ENCODE measurements around the gene LKAAEAR1. TPM values are rescaled to one million over a fixed set of nuclear protein-coding genes. Genes with fewer than 3 reads are reported as not detected.
A peak's percentile ranks its signal among the peaks of the same experiment; 100 is the strongest.

Gene LKAAEAR1
- polyA plus RNA-seq, 2 of the 4 experiments (the other 2 are of a cell fraction), result 0.14 to 0.56 TPM

DNA sequence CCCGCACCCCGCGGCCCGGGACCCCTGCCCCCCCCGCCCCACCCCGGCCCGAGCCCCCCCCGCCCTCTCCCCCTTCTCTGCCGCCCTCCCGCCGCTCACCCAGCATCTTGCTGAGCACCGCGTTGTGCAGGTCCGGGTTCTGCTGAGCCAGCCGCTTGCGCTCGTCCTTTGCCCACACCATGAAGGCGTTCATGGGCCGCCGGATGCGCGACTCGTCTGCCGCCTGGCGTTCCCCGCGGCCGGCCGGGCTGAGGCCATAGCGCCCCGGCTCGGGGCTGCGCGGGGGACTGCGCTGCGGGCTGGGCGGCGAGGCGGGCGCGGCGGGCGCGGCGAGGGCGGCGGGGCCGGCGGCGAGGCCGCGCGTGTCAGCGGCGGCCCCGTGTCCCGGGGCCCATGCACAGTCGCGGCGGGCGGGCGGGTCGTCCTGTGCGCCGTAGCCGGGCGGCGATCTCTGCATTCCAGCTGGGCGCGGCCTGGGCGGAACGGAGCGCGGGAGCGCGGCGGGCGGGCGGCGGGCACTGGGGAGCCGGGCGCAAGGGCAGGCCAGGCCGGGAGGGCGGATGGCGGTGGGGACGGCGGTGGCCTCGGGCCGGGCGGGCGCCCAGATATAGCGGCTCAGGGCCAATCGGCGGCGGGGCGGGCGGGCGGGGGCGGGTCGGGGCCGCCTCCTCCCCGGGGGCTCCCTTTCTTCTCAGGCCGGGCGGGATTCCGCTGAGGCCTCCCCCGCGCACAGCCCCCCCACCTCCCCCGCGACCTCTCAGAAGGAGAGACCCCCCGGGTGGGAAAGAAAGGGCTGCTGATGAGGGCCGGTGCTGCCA is 34.9 kb downstream of the LKAAEAR1 start, which contains the start of gene SOX18 (continued):
- TF ChIP-seq, protein P1, sequence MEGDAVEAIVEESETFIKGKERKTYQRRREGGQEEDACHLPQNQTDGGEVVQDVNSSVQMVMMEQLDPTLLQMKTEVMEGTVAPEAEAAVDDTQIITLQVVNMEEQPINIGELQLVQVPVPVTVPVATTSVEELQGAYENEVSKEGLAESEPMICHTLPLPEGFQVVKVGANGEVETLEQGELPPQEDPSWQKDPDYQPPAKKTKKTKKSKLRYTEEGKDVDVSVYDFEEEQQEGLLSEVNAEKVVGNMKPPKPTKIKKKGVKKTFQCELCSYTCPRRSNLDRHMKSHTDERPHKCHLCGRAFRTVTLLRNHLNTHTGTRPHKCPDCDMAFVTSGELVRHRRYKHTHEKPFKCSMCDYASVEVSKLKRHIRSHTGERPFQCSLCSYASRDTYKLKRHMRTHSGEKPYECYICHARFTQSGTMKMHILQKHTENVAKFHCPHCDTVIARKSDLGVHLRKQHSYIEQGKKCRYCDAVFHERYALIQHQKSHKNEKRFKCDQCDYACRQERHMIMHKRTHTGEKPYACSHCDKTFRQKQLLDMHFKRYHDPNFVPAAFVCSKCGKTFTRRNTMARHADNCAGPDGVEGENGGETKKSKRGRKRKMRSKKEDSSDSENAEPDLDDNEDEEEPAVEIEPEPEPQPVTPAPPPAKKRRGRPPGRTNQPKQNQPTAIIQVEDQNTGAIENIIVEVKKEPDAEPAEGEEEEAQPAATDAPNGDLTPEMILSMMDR (IDR thresholded peaks at IDR 0.05), result no peak
- TF ChIP-seq, protein P2, sequence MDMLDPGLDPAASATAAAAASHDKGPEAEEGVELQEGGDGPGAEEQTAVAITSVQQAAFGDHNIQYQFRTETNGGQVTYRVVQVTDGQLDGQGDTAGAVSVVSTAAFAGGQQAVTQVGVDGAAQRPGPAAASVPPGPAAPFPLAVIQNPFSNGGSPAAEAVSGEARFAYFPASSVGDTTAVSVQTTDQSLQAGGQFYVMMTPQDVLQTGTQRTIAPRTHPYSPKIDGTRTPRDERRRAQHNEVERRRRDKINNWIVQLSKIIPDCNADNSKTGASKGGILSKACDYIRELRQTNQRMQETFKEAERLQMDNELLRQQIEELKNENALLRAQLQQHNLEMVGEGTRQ (IDR thresholded peaks at IDR 0.05), result no peak
- TF ChIP-seq RCOR1 (IDR thresholded peaks at IDR 0.05; ENCODE audit: low read depth, low read length) (no peak), HEYL (CRISPR knock-in tag; IDR thresholded peaks at IDR 0.05) (no peak), FOSB (CRISPR knock-in tag; IDR thresholded peaks at IDR 0.05) (no peak), JUN (IDR thresholded peaks at IDR 0.05) (0 out of 5 replicates have a peak, but pooled peaks of 1 of the 2 experiments have one; percentile 25), EHF (CRISPR knock-in tag; IDR thresholded peaks at IDR 0.05) (no peak), EP300 (IDR thresholded peaks at IDR 0.05) (no peak), ZNF302 (CRISPR knock-in tag; IDR thresholded peaks at IDR 0.05) (no peak)
- TF ChIP-seq, protein P3, sequence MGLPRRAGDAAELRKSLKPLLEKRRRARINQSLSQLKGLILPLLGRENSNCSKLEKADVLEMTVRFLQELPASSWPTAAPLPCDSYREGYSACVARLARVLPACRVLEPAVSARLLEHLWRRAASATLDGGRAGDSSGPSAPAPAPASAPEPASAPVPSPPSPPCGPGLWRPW (IDR thresholded peaks at IDR 0.05), result no peak
- TF ChIP-seq, protein P4, sequence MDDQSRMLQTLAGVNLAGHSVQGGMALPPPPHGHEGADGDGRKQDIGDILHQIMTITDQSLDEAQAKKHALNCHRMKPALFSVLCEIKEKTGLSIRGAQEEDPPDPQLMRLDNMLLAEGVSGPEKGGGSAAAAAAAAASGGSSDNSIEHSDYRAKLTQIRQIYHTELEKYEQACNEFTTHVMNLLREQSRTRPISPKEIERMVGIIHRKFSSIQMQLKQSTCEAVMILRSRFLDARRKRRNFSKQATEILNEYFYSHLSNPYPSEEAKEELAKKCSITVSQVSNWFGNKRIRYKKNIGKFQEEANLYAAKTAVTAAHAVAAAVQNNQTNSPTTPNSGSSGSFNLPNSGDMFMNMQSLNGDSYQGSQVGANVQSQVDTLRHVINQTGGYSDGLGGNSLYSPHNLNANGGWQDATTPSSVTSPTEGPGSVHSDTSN (IDR thresholded peaks at IDR 0.05), result no peak

DNA sequence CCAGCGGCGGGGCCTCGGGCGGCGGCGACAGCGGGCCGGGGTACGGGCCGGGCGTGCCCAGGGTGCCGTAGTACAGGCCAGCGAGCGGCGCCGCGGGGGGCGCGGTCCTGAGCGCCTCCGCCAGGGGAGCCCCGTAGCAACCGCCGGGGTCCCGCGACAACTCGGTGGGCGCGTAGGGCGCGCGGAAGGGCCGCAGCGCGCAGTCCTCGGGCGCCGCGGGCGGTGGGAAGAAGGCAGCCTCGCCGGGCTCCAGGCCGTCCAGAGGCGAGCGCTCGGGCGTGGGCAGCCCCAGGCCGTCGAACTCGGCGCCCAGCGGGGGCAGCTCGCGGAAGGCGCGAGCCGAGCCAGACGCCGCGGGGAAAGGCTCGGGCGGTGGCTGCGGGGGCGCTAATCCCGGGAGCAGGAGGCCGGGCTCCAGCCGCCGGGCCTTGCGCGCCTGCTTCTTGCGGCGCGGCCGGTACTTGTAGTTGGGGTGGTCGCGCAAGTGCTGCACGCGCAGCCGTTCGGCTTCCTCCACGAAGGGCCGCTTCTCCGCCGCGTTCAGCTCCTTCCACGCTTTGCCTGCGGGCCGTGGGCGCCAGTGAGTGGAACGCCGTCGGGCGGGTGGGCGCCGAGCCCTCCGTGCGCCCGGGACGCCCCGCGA is 35.7 kb downstream of the LKAAEAR1 start:
- 94% methylated on average over 66 of the region's 101 CpGs for WGBS (ENCODE audit: missing lambda C conversion rate)
- H3K9me3 ChIP-seq, result no peaks in the 10 kb centered on the region
- ATAC-seq (no peak), DNase-seq (ENCODE audit: low read depth in 1 of 2, low spot score in 1 of 2) (no peak), FAIRE-seq (no peak)
- CTCF ChIA-PET, result interaction anchor here (0.5 to 1.8 kb wide), 2 partner anchors 21 to 364 kb away, joined by 3 to 4 read pairs; no protein-coding TSS in a partner anchor
- peaks cover 40% of the 10 kb centered on the region for H3K4me1 ChIP-seq
- peak overlapping the region; percentile 99 for H3K4me2 ChIP-seq
- POLR2A ChIA-PET, result interaction anchor here (6.5 kb wide), 1 partner anchor 14 kb away, joined by 29 read pairs; the partner anchor contains the start of gene TCEA2
- H3K4me3 ChIP-seq, result peak overlapping the region; percentile 67
- TF ChIP-seq MAZ (IDR thresholded peaks at IDR 0.05; ENCODE audit: borderline replicate concordance, low read depth, low read length) (no peak), HEYL (CRISPR knock-in tag; IDR thresholded peaks at IDR 0.05) (no peak), EHMT2 (IDR thresholded peaks at IDR 0.05; ENCODE audit: low read depth) (no peak), NFE2L2 (conservative IDR thresholded peaks at IDR 0.05; ENCODE audit: low read length) (no peak), CBX8 (IDR thresholded peaks at IDR 0.05) (no peak), TP53 (CRISPR knock-in tag; IDR thresholded peaks at IDR 0.05) (no peak), RAD21 (conservative IDR thresholded peaks at IDR 0.05 in 1 of 2, IDR thresholded peaks at IDR 0.05 in 1 of 2) (no peak), JUN (IDR thresholded peaks at IDR 0.05) (no peak), MYC (IDR thresholded peaks at IDR 0.05; ENCODE audit: borderline replicate concordance, low read length) (no peak), PHF8 (IDR thresholded peaks at IDR 0.05; ENCODE audit: borderline replicate concordance, low read depth) (no peak), NPAS2 (CRISPR knock-in tag; IDR thresholded peaks at IDR 0.05; ENCODE audit: borderline replicate concordance) (no peak)
- TF ChIP-seq, protein P5, sequence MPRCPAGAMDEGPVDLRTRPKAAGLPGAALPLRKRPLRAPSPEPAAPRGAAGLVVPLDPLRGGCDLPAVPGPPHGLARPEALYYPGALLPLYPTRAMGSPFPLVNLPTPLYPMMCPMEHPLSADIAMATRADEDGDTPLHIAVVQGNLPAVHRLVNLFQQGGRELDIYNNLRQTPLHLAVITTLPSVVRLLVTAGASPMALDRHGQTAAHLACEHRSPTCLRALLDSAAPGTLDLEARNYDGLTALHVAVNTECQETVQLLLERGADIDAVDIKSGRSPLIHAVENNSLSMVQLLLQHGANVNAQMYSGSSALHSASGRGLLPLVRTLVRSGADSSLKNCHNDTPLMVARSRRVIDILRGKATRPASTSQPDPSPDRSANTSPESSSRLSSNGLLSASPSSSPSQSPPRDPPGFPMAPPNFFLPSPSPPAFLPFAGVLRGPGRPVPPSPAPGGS (IDR thresholded peaks at IDR 0.05), result no peak
- peak overlapping the region; percentile 84 to 96; a peak in 5 of 6 replicates for H3K27ac ChIP-seq

Data from A549 (cell line).